NOMO-1 (cell line): ENCODE data around the gene DHX16.

Experiments
- DNase-seq, 2 experiments: peaks; one replicate each; lab custom pipeline; 2025; ENCODE audit not compliant: unreplicated experiment in 2 of 2; lab: John Stamatoyannopoulos, UW

The DHX16 gene

DNA sequence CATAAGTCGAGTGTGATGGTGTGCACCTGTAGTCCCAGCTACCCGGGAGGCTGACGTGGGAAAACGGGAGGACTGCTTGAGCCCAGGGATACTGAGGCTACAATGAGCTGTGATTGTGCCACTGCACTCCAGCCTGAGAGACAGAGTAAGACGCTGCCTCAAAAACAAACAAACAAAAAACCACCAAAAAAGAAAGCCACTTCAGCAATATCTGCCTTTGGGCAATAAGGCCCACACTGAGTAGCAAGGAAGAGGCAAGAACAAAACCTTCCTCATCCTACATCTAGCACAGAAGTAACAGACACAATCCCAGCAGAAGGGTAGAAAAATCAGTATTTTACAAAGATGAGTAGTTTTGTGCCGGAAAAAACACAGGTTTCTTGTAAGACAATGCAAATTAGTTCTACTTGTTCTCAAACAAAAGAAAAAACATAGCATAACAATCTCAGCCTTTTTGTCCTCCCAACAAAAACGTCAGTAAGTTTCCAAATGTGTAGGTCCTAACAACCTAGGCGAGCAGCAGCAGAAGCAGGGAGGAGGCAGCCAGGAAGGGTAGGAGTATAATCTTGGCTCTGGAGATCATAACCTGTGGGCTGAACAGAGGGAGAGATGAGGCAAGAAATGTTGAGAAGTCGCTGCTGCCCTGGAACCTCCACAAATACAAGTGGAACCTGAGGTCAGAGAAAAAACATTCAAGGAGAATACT, 61.5 kb downstream of the DHX16 start:
- DNase-seq = no peak

DNA sequence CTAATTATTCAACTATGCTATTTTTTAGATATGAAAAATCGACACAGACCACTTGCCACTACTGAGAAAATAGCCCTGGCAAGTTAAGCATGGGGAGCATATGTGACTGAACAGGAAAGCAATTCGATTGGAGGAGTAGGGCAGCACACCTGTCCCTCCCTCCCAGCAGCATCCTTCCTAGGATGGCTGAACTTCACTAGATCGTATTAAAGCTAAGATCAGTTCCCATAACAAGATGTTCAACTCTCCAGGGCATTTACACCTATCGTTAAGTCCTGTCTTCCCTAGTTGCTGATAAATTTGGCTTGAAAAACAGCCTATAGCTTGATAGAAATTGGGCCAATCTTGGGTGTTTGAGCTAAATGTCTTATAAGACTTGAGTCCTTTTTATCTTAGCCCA, 62.7 kb downstream of the DHX16 start:
- DNase-seq = no peak

DNA sequence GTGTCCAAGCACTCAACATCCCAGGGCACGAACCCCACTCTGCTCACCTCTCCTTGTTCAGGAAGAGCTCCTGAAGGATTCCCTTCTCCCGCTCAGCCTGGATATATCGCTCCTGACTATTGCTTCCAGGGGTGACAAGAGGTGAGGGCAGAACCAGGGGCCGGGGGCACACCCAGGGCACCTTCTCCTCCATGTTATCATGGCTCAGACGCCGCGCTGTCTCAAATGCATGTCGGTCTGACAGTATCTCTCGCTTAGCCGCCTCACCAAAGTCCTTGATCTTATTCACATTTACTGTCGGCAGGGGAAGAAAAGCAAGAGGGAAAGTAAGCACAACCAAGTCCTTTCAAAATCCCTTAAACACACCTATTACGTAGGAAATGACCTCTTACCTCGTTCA, 68.8 kb downstream of the DHX16 start:
- no peak for DNase-seq
